Cardiac muscle cell (in vitro differentiated cells and primary cell): ENCODE data around the gene AKR1C8. TPM values are rescaled to one million over a fixed set of nuclear protein-coding genes. Genes with fewer than 3 reads are reported as not detected.
"Not testable (repeated sequence)": the region's sequence is repeated elsewhere in the genome, so short reads cannot be mapped to it uniquely, and the experiment has no call there.

Experiments
- DNase-seq, 2 donors: peaks; one replicate each; pipeline versions ENCODE4 v3.0.0 to v3.0.0-alpha.2; 2010 to 2017; ENCODE audit warnings: low read depth in 1 of 2, low spot score in 1 of 2
- H3K27ac ChIP-seq: fragments of 200-600 bp; sonication (generic); 2 replicates; pipeline ENCODE4 v1.5.1; 2016
- H3K27me3 ChIP-seq: fragments of 200-600 bp; sonication (generic); 2 replicates; pipeline ENCODE4 v1.6.0; 2016; ENCODE audit warnings: control low read depth
- H3K36me3 ChIP-seq: fragments of 200-600 bp; sonication (generic); 2 replicates; pipeline ENCODE4 v1.5.1; 2016; ENCODE audit warnings: control low read depth
- H3K4me1 ChIP-seq: fragments of 200-600 bp; sonication (generic); 2 replicates; pipeline ENCODE4 v1.8.1; 2017; ENCODE audit warnings: low read depth, mild to moderate bottlenecking, mixed run types
- H3K4me3 ChIP-seq: fragments of 200-600 bp; sonication (generic); 2 replicates; pipeline ENCODE4 v1.5.1; 2016; ENCODE audit warnings: mild to moderate bottlenecking
- H3K9me3 ChIP-seq: fragments of 200-600 bp; sonication (generic); 2 replicates; pipeline ENCODE4 v1.5.1; 2017; ENCODE audit warnings: low read depth, mild to moderate bottlenecking, control low read depth
- polyA plus RNA-seq: library from polyadenylated mRNA; unstranded; fragments of >200 nt; fragmentation: Nextera tagmentation; extraction: Ambion mirVana; gene quantifications from 2 replicates; pipeline ENCODE4 v1.2.1, GENCODE V29; 2016
- total RNA-seq: library from RNA; depleted of rRNA; stranded (reverse); fragments of >200 nt; gene quantifications from 2 replicates; pipeline ENCODE4 v1.2.3, GENCODE V29; 2016
- TF ChIP-seq, protein P1 (sequence below): IDR thresholded peaks from 2 replicates; pipeline ENCODE4 v1.5.1; 2012; ENCODE audit warnings: low read depth, mild to moderate bottlenecking, low read length

AKR1C8 gene
- total RNA-seq (not detected in 2 replicates), polyA plus RNA-seq (not detected in 2 replicates)

DNA sequence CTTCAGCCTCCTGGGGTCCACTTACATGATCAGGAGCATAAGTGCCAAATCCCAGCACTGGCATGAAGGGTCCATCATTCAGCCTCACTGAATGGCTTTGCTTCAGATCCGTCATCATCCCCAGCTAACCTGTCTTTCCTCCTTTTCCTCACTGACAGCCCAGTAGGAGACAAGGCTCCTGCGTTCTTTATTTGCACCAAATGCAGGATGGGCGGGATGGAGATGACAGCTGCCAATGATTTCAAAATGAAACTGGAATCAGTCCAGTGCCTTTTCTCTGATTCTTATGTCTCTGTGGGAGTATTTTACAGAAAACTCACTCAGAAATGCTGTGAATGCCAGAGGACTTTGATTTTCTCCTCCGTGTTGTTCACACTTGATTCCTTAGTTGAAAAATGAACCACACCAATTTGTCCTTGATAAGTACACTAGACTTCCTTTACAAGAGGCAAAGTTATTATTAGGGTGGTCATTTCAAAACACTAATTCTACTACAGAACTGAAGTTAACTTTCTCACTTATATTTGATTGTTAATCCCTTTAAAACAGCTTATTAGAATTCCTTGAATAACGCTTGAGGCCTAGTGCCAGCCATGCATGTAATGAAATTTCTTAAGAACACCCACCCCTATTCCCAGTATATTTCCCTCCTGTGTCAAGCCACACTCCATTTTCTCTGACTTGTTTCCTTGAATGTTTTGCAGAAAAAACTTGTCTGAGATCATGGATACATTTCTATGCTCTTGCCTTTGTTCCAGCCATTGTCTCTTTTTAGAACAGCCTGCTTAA lies at the start of gene AKR1C8:
AKR1C8 (minus strand) TSS at position 164 of the 789 bp plus-strand sequence; CDS start at position 118, 46 bp downstream.
- Histone ChIP-seq H3K4me1 (no peaks in the 10 kb centered on the region), H3K9me3 (no peaks in the 10 kb centered on the region), H3K27me3 (no peaks in the 10 kb centered on the region), H3K36me3 (no peaks in the 10 kb centered on the region), H3K4me3 (no peak within 1 kb of the TSS), H3K27ac (no peak within 1 kb of the TSS)
- peak in 1 of 2 donors; percentile 0 for DNase-seq
- TF ChIP-seq, protein P1, sequence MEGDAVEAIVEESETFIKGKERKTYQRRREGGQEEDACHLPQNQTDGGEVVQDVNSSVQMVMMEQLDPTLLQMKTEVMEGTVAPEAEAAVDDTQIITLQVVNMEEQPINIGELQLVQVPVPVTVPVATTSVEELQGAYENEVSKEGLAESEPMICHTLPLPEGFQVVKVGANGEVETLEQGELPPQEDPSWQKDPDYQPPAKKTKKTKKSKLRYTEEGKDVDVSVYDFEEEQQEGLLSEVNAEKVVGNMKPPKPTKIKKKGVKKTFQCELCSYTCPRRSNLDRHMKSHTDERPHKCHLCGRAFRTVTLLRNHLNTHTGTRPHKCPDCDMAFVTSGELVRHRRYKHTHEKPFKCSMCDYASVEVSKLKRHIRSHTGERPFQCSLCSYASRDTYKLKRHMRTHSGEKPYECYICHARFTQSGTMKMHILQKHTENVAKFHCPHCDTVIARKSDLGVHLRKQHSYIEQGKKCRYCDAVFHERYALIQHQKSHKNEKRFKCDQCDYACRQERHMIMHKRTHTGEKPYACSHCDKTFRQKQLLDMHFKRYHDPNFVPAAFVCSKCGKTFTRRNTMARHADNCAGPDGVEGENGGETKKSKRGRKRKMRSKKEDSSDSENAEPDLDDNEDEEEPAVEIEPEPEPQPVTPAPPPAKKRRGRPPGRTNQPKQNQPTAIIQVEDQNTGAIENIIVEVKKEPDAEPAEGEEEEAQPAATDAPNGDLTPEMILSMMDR, result no peak

DNA sequence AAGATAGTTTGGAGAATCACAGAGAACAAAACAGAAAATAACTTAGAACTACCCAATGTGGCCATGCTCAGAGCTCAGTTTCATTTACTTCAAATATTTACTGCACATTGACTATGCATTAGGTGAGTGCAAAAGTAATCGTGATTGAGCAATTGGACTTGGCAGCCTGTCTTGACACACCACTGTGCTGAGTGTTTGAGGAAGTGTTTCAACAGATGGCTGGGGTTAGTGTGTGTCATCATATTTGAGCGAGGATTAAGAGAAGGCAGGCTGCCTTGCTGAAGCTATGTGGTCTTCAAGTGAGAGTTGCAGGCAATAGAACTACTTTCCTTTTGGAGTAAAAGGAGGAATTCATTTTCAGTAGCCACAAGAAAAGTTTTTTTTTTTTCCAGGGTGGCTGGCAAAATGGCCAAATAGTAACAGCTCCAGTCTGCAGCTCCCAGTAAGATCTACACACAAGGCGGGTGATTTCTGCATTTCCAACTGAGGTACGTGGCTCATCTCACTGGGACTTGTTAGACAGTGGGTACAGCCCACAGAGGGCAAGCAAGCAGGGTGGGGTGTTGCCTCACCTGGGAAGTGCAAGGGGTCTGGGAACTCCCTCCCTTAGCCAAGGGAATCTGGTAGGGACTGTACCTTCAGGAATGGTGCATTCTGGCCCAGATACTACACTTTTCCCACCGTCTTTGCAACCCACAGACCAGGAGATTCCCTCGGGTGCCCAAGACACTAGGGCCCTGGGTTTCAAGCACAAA lies 49.3 kb upstream of the AKR1C8 start:
- H3K27me3 ChIP-seq, result no peaks in the 10 kb centered on the region
- H3K27ac ChIP-seq, result no peak overlapping the region
- no peaks in the 10 kb centered on the region for H3K36me3 ChIP-seq
- peak in 1 of 2 donors; percentile 90 for DNase-seq
- H3K4me1 ChIP-seq, result no peaks in the 10 kb centered on the region
- H3K4me3 ChIP-seq, result no peak overlapping the region
- TF ChIP-seq, protein P1, result no peak
- H3K9me3 ChIP-seq, result no peaks in the 10 kb centered on the region

DNA sequence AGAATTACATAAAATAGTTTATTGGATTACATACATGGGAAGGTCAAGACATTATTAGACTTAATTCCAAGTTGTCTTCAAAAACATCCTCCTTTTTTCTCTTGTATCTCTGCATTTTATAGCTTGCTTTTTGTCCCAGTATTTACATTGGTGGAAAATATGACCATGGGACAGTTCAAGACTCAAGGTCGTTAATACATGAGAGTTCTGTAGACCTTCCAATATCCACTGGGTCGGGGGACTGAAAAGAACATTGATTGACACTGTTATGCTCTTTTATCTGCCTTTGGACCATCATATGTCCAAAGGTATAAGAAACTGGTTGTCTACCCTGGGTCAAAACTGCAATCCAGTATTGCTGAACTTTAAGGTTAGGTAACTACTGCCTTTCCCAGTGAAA lies 48.4 kb upstream of the AKR1C8 start:
- Histone ChIP-seq H3K27me3 (no peaks in the 10 kb centered on the region), H3K4me1 (no peaks in the 10 kb centered on the region), H3K4me3 (no peak overlapping the region), H3K27ac (no peak overlapping the region), H3K36me3 (no peaks in the 10 kb centered on the region), H3K9me3 (no peaks in the 10 kb centered on the region)
- no peak for DNase-seq
- TF ChIP-seq, protein P1, result no peak

DNA sequence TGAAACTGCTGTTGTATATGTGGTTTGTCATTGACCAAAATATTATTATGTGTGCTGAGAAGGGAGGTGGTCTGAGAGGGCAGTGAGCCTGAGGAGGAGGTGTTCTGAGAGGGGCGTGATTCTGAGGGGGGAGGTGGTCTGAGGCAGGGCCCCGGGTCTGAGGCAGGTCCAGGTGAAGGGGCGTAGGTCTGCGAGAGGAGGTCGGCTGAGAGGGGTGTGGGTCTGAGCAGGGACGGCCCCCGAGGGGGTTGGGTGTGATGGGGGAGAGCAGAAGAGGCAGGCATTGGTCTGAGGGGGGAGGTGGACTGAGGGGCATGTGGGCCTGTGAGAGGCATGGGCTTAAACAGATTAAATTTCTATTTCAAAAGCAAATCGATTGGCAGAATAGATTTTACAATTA lies 44.1 kb upstream of the AKR1C8 start:
- no peak overlapping the region for H3K27ac ChIP-seq
- no peak overlapping the region for H3K4me3 ChIP-seq
- no peaks in the 10 kb centered on the region for H3K27me3 ChIP-seq
- no peaks in the 10 kb centered on the region for H3K9me3 ChIP-seq
- H3K36me3 ChIP-seq, result no peaks in the 10 kb centered on the region
- no peaks in the 10 kb centered on the region for H3K4me1 ChIP-seq
- DNase-seq, result no peak
- TF ChIP-seq, protein P1, result no peak

DNA sequence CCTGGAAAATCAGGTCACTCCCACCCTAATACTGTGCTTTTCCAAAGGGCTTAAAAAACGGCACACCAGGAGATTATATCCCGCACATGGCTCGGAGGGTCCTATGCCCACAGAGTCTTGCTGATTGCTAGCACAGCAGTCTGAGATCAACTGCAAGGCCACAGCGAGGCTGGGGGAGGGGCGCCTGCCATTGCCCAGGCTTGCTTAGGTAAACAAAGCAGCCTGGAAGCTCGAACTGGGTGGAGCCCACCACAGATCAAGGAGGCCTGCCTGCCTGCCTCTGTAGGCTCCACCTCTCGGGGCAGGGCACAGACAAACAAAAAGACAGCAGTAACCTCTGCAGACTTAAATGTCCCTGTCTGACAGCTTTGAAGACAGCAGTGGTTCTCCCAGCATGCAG lies 38.0 kb upstream of the AKR1C8 start:
- H3K36me3 ChIP-seq, H3K4me3 ChIP-seq, H3K27me3 ChIP-seq, DNase-seq, H3K4me1 ChIP-seq, H3K9me3 ChIP-seq, H3K27ac ChIP-seq: not testable (repeated sequence)

DNA sequence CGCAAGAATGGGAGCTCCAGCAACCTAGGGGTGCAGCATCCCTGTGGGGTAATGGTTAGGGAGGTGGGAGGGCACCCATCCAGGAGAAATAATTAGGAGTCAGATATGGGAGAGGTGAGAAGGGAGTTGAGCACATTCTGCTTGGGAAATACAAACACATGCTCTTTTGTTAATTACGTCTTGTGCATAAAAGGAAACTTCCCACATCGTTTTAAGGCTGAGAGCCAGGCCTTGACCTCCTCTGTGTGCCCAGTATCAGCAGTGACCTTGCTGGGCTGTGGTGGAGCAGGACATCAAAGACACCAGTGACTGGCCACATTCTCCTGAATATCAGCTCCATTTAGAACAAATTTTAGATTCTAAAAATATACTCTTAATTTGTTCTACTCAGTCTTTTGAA lies 34.3 kb upstream of the AKR1C8 start:
- H3K4me3 ChIP-seq, result no peak overlapping the region
- no peaks in the 10 kb centered on the region for H3K9me3 ChIP-seq
- H3K27ac ChIP-seq, result no peak overlapping the region
- no peak for DNase-seq
- no peaks in the 10 kb centered on the region for H3K4me1 ChIP-seq
- H3K36me3 ChIP-seq, result no peaks in the 10 kb centered on the region
- no peaks in the 10 kb centered on the region for H3K27me3 ChIP-seq
- TF ChIP-seq, protein P1, result no peak
